Erythroblast (primary cell): ENCODE data around the gene GMDS.
A peak's percentile ranks its signal among the peaks of the same experiment; 100 is the strongest.

ENCODE experiments used
- DNase-seq, 2 experiments: peaks; one replicate each; lab custom pipeline; 2025; lab: John Stamatoyannopoulos, UW
- GATA1 ChIP-seq: IDR thresholded peaks from 2 replicates; pipeline ENCODE4 v1.6.1; 2011; ENCODE audit warnings: low read depth, mild to moderate bottlenecking, control low read depth, low read length, moderate library complexity
- POLR2A ChIP-seq: IDR thresholded peaks from 2 replicates; pipeline ENCODE4 v1.6.1; 2011; ENCODE audit warnings: mild to moderate bottlenecking, low read length

Gene GMDS

GRCh38 chr6:1893470-1894130, 351.8 kb downstream of the GMDS start:
- peak in 1 of 2 experiments; percentile 3 for DNase-seq
- no peak for TF ChIP-seq POLR2A

- DNase-seq: no peak
- no peak for TF ChIP-seq POLR2A
- TF ChIP-seq GATA1: no peak
Observed at GRCh38 chr6:1892716-1893115, 352.7 kb downstream of the GMDS start.

GRCh38 chr6:1890987-1891386, 354.4 kb downstream of the GMDS start:
- no peak for DNase-seq
- TF ChIP-seq POLR2A: no peak
- TF ChIP-seq GATA1: no peak

- DNase-seq: no peak
- TF ChIP-seq POLR2A (no peak), GATA1 (no peak)
Observed at GRCh38 chr6:1890071-1890470, 355.3 kb downstream of the GMDS start.

- TF ChIP-seq GATA1 (no peak), POLR2A (no peak)
- DNase-seq: no peak
Observed at GRCh38 chr6:1885576-1886011, 359.8 kb downstream of the GMDS start.

GRCh38 chr6:1884313-1884712, 361.1 kb downstream of the GMDS start:
- TF ChIP-seq POLR2A (no peak), GATA1 (no peak)
- DNase-seq: no peak

- no peak for DNase-seq
- no peak for TF ChIP-seq GATA1
- no peak for TF ChIP-seq POLR2A
Observed at GRCh38 chr6:1878330-1878729, 367.1 kb downstream of the GMDS start.

- DNase-seq: no peak
- TF ChIP-seq GATA1 (no peak), POLR2A (no peak)
Observed at GRCh38 chr6:1873781-1874180, 371.6 kb downstream of the GMDS start.

- DNase-seq: no peak
- TF ChIP-seq GATA1: no peak
- no peak for TF ChIP-seq POLR2A
Observed at GRCh38 chr6:1872649-1873131, 372.7 kb downstream of the GMDS start.

- DNase-seq: no peak
- TF ChIP-seq GATA1 (no peak), POLR2A (no peak)
Observed at GRCh38 chr6:1871724-1872315, 373.6 kb downstream of the GMDS start.

GRCh38 chr6:1870932-1871331, 374.5 kb downstream of the GMDS start:
- DNase-seq: no peak
- TF ChIP-seq POLR2A: no peak
- TF ChIP-seq GATA1: no peak

- TF ChIP-seq POLR2A: no peak
- TF ChIP-seq GATA1: no peak
- DNase-seq: no peak
Observed at GRCh38 chr6:1870251-1870650, 375.2 kb downstream of the GMDS start.

- TF ChIP-seq GATA1: no peak
- no peak for DNase-seq
Observed at GRCh38 chr6:1869769-1870168, 375.6 kb downstream of the GMDS start.

GRCh38 chr6:1869308-1869707, 376.1 kb downstream of the GMDS start:
- DNase-seq: no peak

More at GRCh38 chr6:1869308-1869707, 376.1 kb downstream of the GMDS start:
- no peak for TF ChIP-seq GATA1
- no peak for TF ChIP-seq POLR2A
